Lower leg skin (tissue), 4 donors: Measurements from ENCODE around the gene LPIN1. TPM values are rescaled to one million over a fixed set of nuclear protein-coding genes. Genes with fewer than 3 reads are reported as not detected.

Source experiments
- DNase-seq, 2 donors: peaks; one replicate each; pipeline ENCODE4 v3.0.0-alpha.2; 2019; ENCODE audit warnings: low spot score in 2 of 2
- H3K4me3 ChIP-seq: fragments of 200-600 bp; sonication (generic); 2 replicates; pipeline ENCODE4 v1.5.1; 2017; ENCODE audit warnings: mild to moderate bottlenecking, low read depth; ENCODE audit not compliant: poor library complexity, severe bottlenecking
- POLR2A ChIP-seq, 2 donors: fragments of 450-650 bp; IDR thresholded peaks; one replicate each; pipeline ENCODE4 v1.6.1; 2016 to 2017; ENCODE audit warnings: antibody characterized with exemption in 2 of 2, mild to moderate bottlenecking in 1 of 2, moderate library complexity in 1 of 2
- WGBS, 2 donors: methylation state at CpG; one replicate each; pipeline ENCODE4 v1.1.5; 2018; 5-methylcytosine and 5-hydroxymethylcytosine counted together
- intact Hi-C: fragments of 100-400 bp; cut with DNase I; formaldehyde crosslinking; loops from one replicate; pipeline ENCODE4 v1.15.0; 2023; ENCODE audit warnings: low total_unique reads
- total RNA-seq, 4 donors: library from RNA; depleted of rRNA; stranded (reverse); fragments of >200 nt; gene quantifications; one replicate each; pipeline ENCODE4 v1.1.0, GENCODE V29; 2016
- TF ChIP-seq, protein P1 (sequence below), 3 donors: fragments of 450-650 bp; IDR thresholded peaks; one replicate each; pipeline ENCODE4 v1.5.1; 2016; ENCODE audit warnings: antibody characterized with exemption in 3 of 3, mild to moderate bottlenecking in 3 of 3, moderate library complexity in 2 of 3

The LPIN1 gene
- total RNA-seq, 4 donors from 2014 or later = 15.6 to 45.8 (median 35.0) TPM

GRCh38 chr2:11870064-11870463, 123.6 kb downstream of the LPIN1 start:
- intact Hi-C loops = no loop called here
- peak in 1 of 2 donors; percentile 1 for DNase-seq
- no peak overlapping the region for H3K4me3 ChIP-seq
- TF ChIP-seq POLR2A (IDR thresholded peaks at IDR 0.05) = no peak
- TF ChIP-seq, protein P1, sequence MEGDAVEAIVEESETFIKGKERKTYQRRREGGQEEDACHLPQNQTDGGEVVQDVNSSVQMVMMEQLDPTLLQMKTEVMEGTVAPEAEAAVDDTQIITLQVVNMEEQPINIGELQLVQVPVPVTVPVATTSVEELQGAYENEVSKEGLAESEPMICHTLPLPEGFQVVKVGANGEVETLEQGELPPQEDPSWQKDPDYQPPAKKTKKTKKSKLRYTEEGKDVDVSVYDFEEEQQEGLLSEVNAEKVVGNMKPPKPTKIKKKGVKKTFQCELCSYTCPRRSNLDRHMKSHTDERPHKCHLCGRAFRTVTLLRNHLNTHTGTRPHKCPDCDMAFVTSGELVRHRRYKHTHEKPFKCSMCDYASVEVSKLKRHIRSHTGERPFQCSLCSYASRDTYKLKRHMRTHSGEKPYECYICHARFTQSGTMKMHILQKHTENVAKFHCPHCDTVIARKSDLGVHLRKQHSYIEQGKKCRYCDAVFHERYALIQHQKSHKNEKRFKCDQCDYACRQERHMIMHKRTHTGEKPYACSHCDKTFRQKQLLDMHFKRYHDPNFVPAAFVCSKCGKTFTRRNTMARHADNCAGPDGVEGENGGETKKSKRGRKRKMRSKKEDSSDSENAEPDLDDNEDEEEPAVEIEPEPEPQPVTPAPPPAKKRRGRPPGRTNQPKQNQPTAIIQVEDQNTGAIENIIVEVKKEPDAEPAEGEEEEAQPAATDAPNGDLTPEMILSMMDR (IDR thresholded peaks at IDR 0.05) = no peak
- 67 to 70% methylated on average over 2 of the region's 2 CpGs for WGBS, 2 donors

DNA sequence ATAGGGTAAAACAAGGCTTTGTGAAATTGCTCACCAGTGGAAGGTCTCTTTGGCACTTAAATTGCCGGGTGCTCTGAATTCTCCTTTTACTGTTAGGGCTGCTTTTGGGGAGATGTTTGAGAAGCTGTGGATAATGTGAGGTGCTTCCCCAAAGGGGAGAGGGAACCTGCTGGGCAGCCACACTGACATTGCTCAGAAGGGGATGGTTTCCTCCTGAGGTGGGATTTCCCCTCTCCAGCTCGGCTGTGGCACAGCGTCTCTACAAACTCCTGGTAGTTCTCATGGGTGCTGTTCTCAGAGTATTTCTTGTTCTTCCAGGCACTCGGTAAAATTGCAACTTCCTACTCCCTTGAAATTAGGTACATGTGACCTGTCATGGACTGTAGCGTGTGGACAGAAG, 124.2 kb downstream of the LPIN1 start:
- 84 to 93% methylated on average over 5 of the region's 5 CpGs for WGBS, 2 donors

GRCh38 chr2:11871421-11871820, 125.0 kb downstream of the LPIN1 start:
- peak in 1 of 2 donors; percentile 60 for DNase-seq
- TF ChIP-seq, protein P1 (IDR thresholded peaks at IDR 0.05) = no peak
- TF ChIP-seq POLR2A (IDR thresholded peaks at IDR 0.05) = no peak
- H3K4me3 ChIP-seq = no peak overlapping the region
- WGBS, 2 donors = 96 to 98% methylated on average over 4 of the region's 4 CpGs
- intact Hi-C loops = no loop called here

More for the DNA sequence above, 124.2 kb downstream of the LPIN1 start:
- peak; percentile 0 to 40 for DNase-seq
- intact Hi-C loops = no loop called here
- no peak overlapping the region for H3K4me3 ChIP-seq
- TF ChIP-seq POLR2A (IDR thresholded peaks at IDR 0.05) = no peak
- TF ChIP-seq, protein P1 (IDR thresholded peaks at IDR 0.05) = no peak

DNA sequence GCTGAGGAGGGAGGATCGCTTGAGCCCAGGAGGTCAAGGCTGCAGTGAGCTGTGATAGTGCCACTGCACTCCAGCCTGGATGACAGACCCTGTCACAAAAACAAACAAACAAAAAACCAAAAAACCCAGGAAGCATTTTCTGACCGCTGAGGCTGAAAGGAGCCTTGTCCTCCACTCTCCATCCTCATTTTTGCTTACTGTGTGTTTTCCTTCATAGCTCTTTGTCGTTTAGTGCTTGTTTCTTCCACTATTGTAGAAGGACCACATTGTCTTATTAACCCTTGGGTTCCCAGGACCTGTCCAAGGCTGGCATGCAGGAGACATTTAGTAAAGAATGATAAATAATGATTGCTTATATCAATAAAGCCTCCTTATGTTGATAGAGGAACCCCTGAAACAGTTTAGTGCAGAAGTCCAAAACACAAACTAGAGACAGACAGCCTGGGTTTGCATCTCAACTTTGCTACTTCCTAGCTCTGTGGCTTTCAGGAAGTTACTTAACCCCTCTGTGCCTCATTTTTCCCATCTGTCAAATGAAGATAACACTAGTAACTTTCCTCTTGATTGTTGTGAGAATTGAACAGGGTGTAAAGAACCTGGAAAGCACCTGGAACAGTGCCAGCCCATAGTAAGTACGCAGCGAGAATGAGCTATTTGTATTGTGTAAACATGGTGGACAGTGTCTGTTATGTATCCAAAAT, 126.0 kb downstream of the LPIN1 start:
- intact Hi-C loops = no loop called here
- DNase-seq = peak in 1 of 2 donors; percentile 10
- TF ChIP-seq, protein P1 (IDR thresholded peaks at IDR 0.05) = no peak
- TF ChIP-seq POLR2A (IDR thresholded peaks at IDR 0.05) = no peak
- H3K4me3 ChIP-seq = no peak overlapping the region
- 50 to 60% methylated on average over 5 of the region's 5 CpGs for WGBS, 2 donors

- no peak for TF ChIP-seq POLR2A (IDR thresholded peaks at IDR 0.05)
- TF ChIP-seq, protein P1 (IDR thresholded peaks at IDR 0.05) = no peak
- intact Hi-C loops = no loop called here
- H3K4me3 ChIP-seq = no peak overlapping the region
- 79 to 88% methylated on average over 2 of the region's 2 CpGs for WGBS, 2 donors
- no peak for DNase-seq
Observed at GRCh38 chr2:11872948-11873269, 126.5 kb downstream of the LPIN1 start.
